DND-41 (cell line): ENCODE measurements around the gene RAPGEF1.

Experiments
- EZH2 ChIP-seq: IDR thresholded peaks from 3 replicates; pipeline ENCODE4 v1.6.1; 2012; ENCODE audit warnings: borderline replicate concordance, low read depth, mild to moderate bottlenecking, moderate library complexity, low read length, inconsistent platforms; ENCODE audit not compliant: severe bottlenecking
- TF ChIP-seq, protein P1 (sequence below): IDR thresholded peaks from 2 replicates; pipeline ENCODE4 v1.5.1; 2012; ENCODE audit warnings: borderline replicate concordance, low read length, moderate library complexity, mild to moderate bottlenecking; ENCODE audit not compliant: poor library complexity, severe bottlenecking; ENCODE audit errors: extremely low read depth

DNA sequence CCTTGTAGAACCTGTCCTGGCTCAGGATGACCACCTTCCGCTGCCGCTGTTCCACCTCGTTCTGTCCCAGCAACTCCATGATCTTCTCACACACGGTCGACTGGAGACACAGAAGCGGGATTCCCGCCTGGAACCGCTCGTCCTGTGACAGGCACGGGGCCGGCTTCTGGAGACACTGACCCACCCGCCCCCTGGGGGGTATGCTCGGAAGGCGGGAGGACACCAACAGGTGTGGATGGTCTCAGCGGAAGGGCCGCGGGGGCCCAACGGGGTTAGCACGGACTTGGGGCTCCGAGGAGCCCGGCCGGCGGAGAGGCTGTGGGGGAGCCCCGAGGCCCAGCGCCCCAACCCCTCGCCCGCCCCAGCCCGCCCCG lies 209.3 kb downstream of the RAPGEF1 start:
- TF ChIP-seq, protein P1, sequence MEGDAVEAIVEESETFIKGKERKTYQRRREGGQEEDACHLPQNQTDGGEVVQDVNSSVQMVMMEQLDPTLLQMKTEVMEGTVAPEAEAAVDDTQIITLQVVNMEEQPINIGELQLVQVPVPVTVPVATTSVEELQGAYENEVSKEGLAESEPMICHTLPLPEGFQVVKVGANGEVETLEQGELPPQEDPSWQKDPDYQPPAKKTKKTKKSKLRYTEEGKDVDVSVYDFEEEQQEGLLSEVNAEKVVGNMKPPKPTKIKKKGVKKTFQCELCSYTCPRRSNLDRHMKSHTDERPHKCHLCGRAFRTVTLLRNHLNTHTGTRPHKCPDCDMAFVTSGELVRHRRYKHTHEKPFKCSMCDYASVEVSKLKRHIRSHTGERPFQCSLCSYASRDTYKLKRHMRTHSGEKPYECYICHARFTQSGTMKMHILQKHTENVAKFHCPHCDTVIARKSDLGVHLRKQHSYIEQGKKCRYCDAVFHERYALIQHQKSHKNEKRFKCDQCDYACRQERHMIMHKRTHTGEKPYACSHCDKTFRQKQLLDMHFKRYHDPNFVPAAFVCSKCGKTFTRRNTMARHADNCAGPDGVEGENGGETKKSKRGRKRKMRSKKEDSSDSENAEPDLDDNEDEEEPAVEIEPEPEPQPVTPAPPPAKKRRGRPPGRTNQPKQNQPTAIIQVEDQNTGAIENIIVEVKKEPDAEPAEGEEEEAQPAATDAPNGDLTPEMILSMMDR = peak; percentile 28
- no peak for TF ChIP-seq EZH2
